IMR-90 (cell line): ENCODE measurements around the gene BTRC.

Source experiments
- BHLHE40 ChIP-seq: fragments of 150-350 bp; IDR thresholded peaks from 2 replicates; pipeline ENCODE4 v1.6.1; 2016; ENCODE audit warnings: mild to moderate bottlenecking, low read depth, low read length
- CEBPB ChIP-seq: IDR thresholded peaks from 2 replicates; pipeline ENCODE4 v1.6.1; 2012; ENCODE audit warnings: low read depth, low read length, improper control_type of control experiment
- FOS ChIP-seq: fragments of 150-350 bp; IDR thresholded peaks from 2 replicates; pipeline ENCODE4 v1.6.1; 2016; ENCODE audit warnings: low read depth, low read length
- MAFK ChIP-seq: IDR thresholded peaks from 2 replicates; pipeline ENCODE4 v1.6.1; 2012; ENCODE audit warnings: low read depth, low read length, improper control_type of control experiment
- MXI1 ChIP-seq: IDR thresholded peaks from 2 replicates; pipeline ENCODE4 v1.6.1; 2012; ENCODE audit warnings: low read depth, mild to moderate bottlenecking, low read length, moderate library complexity, borderline replicate concordance
- NFE2L2 ChIP-seq: fragments of 150-350 bp; IDR thresholded peaks from 2 replicates; pipeline ENCODE4 v1.6.1; 2016; ENCODE audit warnings: low read depth, mild to moderate bottlenecking, low read length
- POLR2A ChIP-seq: IDR thresholded peaks from 2 replicates; pipeline ENCODE4 v1.6.1; 2012; ENCODE audit warnings: mild to moderate bottlenecking, low read depth, low read length
- RAD21 ChIP-seq: IDR thresholded peaks from 2 replicates; pipeline ENCODE4 v1.6.1; 2012; ENCODE audit warnings: low read length, improper control_type of control experiment
- RCOR1 ChIP-seq: IDR thresholded peaks from 2 replicates; pipeline ENCODE4 v1.6.1; 2012; ENCODE audit warnings: mild to moderate bottlenecking, low read length, improper control_type of control experiment; ENCODE audit not compliant: insufficient replicate concordance
- RFX5 ChIP-seq: IDR thresholded peaks from 2 replicates; pipeline ENCODE4 v1.8.0; 2012; ENCODE audit warnings: low read depth, mild to moderate bottlenecking, low read length, moderate library complexity
- SMC3 ChIP-seq: fragments of 150-350 bp; IDR thresholded peaks from 2 replicates; pipeline ENCODE4 v1.6.1; 2016; ENCODE audit warnings: low read depth, mild to moderate bottlenecking, antibody characterized with exemption, low read length, moderate library complexity
- TF ChIP-seq, protein P1 (sequence below): conservative IDR thresholded peaks from 2 replicates; pipeline ENCODE4 v1.5.1; 2012; ENCODE audit warnings: mild to moderate bottlenecking, low read depth, low read length, improper control_type of control experiment
- TF ChIP-seq, protein P2 (sequence below): fragments of 150-350 bp; IDR thresholded peaks from 2 replicates; pipeline ENCODE4 v1.6.1; 2017; ENCODE audit warnings: mild to moderate bottlenecking, antibody characterized with exemption, low read length, low read depth

DNA sequence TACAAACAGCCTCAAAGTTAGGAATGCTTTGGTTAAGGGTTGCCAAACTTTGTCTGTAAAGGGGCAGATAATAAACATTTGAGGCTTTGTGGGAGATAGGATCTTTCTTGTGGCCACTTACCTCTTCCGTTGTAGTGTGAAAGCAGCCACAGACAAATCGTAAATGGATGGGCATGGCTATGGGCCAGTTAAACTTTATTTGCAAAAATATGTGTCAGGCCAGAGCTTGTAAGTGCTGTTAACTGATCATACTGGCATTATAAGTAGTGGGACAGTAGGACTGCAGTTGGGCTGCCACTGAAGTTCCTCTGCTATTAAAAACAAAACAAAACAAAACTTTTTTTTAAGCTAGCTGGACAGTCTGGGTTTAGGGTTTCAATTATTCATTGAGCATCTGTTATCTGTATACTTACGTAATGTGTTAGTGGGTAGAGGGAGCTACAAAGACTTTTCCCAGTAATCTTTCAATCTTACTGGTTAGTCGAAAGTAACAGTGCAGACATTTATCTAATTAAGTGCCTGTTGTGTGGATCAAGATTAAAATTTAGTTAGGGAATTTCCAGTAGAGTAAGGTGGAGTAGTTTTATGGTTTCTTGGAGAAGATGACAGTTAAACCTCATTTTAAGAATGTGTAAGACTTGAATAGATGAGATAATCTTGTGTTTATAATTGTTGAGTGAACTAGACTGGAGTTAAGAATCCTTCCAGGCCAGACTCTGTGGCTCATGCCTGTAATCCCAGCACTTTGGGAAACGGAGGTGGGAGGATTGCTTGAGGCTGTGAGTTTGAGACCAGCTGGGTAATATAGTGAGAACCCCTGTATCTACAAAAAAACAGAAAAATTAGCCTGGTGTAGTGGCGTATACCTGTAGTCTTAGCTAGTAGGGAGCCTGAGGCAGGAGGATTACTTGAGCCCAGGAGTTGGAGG lies 100.1 kb downstream of the BTRC start:
- TF ChIP-seq, protein P1, sequence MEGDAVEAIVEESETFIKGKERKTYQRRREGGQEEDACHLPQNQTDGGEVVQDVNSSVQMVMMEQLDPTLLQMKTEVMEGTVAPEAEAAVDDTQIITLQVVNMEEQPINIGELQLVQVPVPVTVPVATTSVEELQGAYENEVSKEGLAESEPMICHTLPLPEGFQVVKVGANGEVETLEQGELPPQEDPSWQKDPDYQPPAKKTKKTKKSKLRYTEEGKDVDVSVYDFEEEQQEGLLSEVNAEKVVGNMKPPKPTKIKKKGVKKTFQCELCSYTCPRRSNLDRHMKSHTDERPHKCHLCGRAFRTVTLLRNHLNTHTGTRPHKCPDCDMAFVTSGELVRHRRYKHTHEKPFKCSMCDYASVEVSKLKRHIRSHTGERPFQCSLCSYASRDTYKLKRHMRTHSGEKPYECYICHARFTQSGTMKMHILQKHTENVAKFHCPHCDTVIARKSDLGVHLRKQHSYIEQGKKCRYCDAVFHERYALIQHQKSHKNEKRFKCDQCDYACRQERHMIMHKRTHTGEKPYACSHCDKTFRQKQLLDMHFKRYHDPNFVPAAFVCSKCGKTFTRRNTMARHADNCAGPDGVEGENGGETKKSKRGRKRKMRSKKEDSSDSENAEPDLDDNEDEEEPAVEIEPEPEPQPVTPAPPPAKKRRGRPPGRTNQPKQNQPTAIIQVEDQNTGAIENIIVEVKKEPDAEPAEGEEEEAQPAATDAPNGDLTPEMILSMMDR, result no peak
- no peak for TF ChIP-seq NFE2L2
- TF ChIP-seq POLR2A, result no peak
- TF ChIP-seq RAD21, result no peak
- TF ChIP-seq RFX5, result no peak
- TF ChIP-seq RCOR1, result no peak
- TF ChIP-seq MXI1, result no peak
- TF ChIP-seq FOS, result no peak
- TF ChIP-seq SMC3, result no peak
- no peak for TF ChIP-seq MAFK
- TF ChIP-seq, protein P2, sequence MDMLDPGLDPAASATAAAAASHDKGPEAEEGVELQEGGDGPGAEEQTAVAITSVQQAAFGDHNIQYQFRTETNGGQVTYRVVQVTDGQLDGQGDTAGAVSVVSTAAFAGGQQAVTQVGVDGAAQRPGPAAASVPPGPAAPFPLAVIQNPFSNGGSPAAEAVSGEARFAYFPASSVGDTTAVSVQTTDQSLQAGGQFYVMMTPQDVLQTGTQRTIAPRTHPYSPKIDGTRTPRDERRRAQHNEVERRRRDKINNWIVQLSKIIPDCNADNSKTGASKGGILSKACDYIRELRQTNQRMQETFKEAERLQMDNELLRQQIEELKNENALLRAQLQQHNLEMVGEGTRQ, result no peak
- TF ChIP-seq BHLHE40, result no peak
- no peak for TF ChIP-seq CEBPB
